HG03196 (cell line): ENCODE data around the gene LASP1.

Experiments
- ATAC-seq: cut with Tn5 transposase; IDR thresholded peaks from one replicate; pipeline ENCODE4 v1.9.1; 2021; ENCODE audit not compliant: unreplicated experiment

Gene LASP1

DNA sequence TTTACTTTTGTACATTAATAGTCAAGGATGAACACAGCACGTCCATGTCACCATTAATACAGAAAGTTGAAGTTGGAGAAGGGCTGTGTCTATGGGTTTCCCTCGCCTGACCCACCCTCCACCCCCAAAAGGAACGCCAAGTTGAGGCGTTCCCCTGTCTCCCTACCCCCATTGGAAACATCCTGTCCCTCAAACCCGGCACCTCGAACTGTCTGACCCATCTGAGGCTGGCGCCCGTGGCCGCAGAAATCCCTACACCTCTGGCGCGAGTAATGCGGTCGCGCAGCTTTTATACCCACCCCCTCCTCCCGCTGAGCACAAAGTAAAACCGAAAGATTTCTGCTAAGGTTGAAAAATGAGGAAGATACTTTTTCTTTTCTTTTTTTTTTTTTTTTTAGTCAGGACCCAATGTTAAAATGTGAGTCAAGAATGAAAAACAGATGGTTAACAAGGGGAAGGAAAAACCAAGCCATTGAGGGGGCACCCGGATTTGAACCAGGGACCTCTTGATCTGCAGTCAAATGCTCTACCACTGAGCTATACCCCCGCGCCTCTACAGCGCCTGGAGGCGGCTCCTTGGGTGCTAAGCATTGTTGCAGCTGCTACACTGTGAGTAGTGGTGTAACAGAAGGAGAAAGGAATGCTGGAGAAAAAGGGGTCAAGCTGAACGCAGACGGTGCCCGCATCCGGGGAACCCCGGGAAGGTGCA lies 887 bp upstream of the LASP1 start:
- ATAC-seq = peak; percentile 30

DNA sequence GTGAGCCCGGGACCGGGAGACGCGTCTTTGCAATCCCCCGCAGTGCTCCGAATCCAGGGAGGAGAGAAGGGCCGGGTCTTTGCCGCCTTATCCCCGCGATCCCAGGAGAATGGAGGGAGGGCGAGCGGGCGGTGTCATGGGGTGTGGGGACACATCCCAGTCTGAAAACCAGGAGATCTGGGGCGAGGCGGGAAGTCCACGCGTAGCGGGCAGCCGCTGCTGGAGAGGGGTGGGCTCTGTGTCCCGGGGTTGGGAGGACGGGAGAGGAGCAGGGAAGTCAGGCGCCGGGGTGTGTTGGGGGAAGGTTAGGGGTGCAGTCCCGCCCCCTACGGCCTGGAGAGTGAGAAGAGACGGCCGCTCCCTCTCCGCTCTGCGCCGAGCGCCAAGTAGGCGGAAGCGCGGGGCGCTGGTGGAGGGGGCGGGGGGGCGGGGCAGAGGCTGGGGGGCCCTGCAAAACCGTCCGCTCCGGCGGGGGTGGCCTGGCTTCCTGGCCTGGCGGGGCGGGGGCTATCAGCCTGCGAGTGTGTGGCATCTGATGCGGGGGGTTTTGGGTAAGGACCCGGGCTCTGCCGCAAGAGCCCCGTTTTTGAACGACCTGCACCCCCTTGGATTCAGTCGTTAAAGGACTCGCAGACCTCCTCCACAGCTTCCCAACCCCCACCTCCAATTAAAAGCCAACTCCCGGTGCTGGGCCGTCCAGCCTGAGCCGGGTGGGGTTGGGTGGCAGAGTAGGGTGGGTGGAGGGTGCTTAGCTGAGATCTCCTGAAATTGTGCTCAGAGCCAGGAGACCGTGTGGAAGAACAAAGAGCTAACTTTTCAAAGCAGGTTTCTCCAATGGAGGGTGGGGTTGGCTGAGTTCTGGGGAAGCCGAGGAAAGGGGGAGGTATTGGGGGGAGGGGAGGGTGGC lies 654 bp downstream of the LASP1 start:
- ATAC-seq = no peak

DNA sequence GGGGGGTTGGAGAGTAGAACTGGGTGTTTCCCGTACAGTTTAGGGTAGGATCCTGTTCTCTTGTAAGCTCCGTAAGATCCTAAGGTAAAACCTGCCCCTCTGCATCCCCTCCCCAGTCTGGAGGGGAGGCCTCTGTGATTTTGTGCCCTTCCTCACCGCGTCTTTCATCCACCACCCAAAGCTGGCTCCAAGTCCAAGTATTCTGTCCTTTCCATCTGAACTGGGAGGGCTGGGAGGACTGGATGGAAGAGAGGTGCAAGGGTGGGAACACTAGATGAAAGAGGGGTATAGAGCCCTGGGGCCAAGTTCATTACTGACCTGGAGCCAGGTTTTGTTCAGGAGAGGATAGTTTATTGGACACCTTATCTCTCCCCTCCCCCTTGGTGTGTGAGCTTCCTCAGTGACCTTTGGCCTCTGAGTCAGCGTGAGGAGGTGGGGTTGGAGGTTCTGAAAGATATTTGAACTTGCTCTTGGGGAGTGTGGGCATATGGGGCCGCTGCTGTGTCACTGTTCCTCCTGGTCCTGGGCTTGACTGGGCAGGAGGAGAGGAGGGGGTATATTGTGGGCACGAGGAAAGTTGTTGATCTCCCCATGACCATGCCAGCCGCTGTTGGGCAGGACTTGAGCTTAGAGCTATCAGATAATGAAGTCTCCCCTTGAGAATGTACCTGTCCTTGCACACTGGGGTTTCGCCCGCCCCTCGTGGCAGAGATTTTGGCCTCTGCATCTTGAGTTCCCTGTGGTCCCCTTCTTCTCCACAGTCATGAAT lies 1.6 kb downstream of the LASP1 start:
- no peak for ATAC-seq

DNA sequence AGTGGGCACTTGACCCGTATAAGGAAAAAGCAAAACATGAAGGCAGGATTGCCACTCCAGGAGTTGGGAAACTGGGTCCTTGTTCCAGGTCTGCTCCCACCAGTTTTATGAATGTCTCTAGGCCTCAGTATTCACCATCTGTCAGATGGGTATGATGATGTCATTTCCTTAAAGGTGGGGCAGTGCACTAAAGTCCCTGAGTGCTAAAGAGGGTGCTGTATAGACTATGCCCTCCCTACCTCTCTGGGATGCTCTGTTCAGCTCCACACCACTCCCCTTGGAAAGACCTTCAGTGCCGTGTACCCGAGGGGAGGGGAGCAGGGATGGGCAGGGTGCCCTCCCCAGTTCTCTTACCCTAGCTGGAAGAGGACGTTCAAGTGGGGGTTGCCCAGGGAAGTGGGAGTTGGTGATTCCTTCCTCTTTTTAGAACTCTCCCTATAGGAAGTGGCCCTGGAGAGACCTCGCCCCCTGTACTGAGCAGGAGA lies 2.2 kb downstream of the LASP1 start:
- ATAC-seq = no peak

DNA sequence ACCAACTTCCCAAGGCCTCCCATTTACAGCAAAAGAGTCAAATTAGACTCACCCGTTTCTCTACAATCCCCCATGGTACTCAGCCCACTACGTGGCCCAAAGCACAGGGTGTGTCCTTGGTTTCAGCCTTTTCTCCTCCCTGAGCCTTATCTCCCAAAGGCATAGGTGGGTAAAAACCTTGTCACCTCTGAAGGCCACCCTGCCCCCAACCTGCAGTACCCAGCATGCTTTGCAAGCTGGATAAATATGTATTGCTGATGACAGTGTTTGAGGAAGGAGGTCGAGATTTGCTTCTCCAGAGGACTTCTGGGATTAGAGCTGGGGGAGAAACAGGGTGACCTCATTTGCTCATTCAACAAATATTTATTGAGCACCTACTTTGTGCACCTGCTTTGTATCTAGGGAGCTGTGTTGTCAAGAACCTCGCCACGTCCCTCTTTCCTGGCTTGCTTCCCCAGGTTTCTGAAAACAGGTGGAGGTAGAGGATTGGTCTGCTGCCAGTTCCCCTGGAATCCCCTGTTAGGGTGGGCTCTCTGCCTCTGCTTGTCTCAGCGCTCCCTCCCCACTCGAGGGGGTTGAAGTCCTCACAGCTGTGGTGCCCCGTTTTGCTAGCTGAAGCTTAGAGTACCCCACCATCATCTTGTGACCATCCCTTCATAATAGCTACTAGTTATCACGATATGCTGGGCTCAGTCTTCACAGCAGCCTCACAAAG lies 3.0 kb downstream of the LASP1 start:
- ATAC-seq = no peak

DNA sequence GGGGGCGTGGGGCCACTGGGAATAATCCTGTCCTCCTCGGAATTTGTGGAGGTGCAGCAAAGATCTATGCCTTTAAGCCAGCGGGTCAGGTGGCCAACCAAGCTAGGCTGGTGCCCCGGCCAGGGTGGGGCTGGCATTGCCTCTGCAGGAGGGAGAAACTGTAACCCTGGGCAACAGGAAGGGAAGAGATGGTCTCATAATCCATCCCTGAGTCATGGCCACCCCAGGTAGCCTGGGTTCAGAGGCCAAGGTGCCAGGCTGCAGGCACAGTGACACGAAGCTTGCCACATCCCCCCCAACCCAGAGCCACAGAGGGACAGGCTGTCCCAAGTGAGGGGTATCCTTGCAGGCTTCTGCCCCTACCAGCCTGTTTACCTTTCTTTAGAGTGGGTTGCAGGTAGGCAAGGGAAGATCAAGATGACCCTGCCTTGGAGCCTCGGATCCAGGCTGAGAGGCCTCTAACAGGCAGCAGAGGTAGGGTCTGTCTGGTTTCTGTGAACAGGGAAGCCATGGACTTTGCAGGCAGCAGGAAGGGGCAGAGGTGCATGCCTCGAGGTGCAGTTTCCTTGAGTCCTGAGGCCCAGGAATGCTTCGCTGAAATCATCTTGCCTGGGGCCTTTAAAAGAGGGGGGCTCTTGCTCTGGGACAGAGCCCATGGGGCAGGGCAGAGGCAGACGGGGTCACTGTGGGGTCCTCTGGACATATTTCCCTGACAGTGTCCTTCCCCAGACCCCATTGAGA lies 4.0 kb downstream of the LASP1 start:
- no peak for ATAC-seq

DNA sequence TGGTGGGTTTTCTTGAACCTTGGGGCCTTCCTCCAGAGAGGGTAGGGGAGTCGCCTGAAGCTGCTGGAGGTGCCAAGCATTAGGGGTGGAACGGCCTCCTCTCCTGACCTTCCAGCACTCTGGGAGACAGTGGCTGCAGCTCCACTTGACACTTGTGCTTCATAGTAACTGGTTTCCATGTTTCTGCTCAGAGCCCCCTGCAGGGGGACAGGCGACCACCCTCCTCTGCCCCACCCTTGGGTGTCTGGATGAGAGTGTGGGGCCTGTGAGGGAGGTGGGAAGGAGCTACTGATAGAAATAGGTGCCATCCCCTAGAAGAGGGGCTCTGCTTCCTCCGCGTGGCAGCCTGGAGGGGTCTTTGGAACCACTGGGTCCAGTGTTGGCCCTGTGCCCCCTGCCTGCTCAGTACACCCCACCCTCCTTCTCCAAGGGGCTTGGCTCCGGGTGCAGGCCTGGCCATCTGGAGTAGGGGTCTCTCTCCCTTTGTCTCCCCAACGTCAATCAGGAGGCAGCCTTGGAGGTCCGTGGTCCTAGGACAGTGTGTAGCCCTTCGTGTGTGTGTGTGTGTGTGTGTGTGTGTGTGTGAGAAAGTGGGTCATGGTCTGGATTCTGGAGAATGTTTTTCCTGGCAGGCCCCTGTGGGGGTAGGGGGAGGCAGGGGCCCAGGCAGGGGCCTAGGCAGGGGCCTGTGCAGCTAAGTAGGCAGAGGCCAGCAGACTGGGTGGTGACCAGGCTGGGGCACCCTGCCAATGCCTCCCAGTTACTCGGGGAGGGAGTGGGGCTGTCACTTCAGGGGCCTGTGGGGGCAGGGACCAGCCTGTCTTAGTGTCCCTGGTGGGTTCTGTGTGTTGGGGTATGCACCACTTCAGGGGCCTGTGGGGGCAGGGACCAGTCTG lies 4.9 kb downstream of the LASP1 start:
- no peak for ATAC-seq

DNA sequence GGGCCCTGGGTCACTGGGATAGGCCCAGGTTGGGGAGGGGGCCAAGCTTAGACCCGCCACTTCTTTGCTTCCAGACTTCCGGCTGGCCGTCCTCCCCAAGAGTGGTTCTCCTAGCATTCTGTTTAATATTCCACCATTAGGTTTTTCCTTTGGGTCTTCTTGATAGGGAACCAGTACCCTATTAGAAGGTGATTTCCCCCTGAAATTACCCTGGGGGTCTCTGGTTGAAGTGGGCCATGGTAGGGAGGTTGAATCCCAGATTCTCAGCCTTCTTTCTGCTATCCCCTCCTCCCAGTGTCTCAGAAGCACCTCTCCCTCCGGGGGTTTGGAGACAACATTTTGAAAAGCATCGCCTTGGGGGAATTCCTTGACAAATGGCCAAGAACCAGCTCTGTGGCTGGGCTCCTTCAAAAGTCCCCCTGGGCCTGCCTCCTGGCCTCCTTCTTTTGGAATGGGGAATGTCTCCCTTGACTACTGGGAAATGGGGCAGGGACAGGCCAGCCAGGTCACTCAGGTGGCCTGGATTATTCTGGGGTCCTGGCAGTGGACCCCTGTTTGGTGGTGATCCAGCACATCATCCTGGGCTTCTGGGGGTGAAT lies 5.7 kb downstream of the LASP1 start:
- ATAC-seq = no peak

DNA sequence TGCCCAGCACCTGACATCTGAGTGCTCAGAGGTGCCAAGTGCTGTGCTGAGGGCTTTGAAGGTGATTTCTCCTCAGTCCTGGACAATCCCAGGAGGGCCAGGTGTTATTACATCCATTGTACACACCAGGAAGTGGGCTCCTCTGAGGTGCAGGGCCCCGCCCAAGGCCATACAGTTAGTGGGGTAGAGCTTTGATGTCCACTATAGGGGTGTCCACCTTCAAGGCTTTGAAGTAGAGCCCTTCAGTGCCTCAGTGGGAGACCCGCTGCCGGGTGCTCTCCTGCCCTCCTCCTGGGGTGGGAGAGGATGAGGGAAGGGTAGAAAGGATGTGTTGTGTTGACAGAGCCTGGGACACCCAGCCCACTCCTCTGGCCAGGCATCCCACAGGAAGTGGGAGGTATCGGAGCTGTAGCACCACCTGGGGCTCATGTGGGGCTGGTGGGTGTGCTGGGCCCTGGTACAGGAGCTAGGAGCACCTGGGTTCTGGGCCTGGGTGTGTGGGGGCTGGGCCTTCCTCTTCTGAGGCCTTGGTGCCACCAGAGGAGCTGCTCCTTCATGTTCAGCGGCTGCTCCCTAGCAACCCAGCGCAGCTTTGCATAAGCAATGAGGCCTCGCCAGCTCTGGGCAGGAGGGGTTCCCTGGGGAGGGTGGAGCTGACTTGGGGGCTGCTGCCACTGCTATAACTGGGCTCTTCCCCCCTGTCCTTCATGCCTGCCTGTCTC lies 7.4 kb downstream of the LASP1 start:
- no peak for ATAC-seq

DNA sequence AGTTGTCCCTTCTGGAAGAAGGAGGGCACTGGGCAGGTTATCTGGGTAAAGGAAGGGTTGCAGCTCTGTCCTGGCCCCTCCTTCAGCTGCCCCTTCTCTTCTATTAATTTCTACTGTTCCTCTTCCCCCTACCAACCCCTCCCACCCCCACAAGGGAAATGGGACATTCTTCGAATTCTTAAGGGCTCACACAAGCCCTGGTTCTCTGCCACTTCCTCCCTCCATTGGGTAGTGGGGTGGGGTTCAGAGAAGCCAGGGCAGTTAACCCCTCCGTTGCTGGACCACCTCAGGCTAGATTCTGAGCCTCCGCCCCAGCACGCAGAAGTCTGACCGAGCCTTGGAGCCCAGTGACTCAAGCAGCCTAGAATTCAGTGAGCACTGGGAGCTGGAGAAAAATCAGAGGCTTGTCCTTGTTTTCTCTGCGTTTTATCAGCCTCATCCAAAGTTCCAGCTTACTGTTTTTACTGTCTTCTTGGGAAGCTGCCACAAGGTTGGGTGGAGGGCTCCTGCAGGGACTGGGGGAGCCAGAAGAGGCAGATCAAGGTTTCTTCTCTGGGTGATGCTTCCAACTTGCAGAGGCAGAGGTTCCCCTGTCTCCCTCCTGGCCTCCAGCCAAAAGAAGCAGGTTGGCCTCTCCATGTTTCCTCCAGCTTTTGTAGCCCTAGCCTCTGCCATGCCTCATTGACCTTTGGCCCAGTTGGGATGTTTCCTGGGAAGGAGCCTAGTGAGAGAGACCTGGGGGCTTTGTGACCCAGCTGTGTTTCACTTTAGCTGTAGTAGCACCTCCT lies 10.2 kb downstream of the LASP1 start:
- no peak for ATAC-seq

DNA sequence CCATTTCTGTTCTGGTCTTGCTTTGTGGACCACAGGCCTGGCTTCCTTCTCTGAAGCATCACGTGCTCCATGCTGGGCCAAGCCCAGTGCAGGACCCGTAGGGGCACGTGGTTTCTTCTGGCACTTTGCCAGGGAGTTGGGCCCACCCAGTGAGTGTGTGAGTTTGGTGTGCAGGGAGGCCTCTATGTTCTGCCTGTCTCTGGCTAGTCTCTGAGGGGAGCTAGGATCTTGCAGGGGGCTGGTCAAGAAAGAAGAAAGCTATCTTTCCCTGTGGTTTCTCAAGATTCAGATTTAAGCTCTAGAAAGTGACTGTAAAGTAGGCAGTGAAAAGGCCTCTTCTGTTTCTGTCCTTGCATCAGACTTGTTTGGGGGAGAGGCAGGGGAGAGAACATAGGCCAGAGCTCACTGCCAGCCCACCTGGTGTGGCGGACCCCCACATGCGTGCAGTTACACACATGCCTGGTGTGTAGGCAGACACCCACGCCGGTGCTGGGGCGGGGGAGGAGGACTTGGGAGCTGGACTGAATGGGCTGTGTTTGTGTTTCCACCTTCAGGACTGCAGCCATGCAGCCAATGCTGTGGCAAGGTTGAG lies 11.8 kb downstream of the LASP1 start:
- ATAC-seq = no peak

DNA sequence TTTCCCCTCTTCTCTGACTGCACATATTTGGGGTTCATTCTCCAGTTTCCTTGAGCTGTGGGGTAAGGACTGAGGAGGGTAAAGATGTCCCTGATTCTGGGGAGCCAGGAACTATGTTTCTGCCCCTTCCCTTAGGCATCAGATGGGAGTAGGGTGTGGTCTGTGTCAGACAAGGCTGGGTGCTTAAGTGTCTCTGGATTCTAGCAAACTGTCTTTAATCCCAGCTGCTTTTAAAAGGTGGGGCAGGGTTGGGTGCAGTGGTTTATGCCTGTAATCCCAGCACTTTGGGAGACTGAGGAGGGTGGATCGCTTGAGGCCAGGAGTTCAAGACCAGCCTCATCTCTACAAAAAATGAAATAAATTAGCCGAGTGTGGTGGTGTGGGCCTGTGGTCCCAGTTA lies 13.0 kb downstream of the LASP1 start:
- no peak for ATAC-seq

DNA sequence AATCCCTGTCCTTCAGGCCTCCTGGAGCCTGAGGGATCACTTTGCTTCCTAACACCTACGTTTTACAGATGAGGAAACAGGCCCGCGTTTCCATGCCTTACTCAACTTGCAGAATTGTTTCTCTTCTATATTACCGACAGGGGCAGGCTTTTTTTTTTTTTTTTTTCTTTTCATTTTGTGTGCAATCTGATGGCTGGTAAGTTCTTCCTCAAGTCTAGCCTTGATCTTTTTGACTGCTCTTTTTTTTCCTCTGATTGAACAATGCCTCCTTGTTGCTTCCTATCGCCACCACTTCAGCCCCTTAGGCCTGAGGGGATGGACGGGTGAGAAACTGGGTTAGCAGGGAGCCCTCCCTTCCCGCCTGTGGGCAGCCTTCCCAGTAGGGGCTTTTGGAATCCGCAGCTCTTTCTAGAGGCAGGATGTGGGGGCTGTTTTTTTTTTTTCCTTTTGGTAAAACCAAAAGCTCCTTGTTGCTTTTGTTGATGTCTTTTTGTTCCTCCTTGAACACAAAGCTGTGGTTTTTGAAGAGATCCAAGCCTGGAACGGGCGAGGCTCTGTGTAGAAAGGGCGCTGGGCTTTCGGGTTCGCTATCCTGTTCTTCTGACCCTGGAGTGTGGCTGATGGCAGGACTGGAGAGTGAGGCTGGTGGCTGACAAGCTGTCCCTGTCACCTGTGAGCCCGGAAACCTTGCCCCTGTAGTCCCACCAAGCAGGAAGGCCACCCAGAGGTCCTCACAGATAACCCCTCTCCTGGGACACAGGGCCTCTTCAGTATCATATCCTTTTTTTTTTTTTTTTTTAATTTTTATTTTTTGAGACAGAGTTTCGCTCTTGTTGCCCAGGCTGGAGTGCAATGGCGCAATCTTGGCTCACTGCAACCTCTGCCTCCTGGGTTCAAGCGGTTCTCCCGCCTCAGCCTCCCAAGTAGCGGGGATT lies 14.0 kb downstream of the LASP1 start:
- ATAC-seq = no peak

DNA sequence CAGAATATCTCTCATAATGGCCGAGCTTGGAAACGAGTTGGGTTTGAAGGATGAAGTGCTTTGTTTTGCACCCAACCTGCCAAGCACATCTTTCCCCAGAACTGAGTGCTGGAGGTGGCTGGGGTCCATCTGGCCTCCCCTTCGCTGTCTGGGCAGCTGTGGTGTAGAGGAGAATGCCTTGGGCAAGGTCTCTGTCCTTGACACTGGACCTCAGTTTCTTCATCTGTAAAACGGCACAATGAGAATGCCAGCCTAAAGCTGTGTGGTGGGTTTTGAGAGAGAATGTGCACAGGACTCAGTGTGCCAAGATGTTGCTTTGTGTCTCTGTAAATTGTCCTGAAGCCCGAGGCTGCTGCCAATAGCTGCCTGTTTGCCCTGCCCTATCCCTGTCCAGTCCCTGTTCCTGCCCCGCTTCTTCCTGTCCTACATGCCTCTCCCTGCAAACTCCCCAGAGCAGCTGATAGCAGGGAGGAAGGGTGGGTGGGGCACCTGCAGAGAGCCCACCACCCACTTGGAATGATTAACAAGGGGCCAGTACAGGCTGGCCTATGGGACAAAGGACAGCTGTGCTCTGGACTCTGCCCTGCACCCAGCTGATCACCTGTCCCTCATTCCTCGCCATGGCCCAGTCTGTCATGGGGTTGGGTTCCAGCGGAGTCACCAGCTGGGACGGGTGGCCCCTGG lies 15.3 kb downstream of the LASP1 start:
- ATAC-seq = no peak
